ENCODE data around the gene TMEM239.

Gene TMEM239

GRCh38 chr20:2795451-2795850, 20.7 kb upstream of the TMEM239 start:
- intact Hi-C loops (cut with micrococcal nuclease): no loop called here
- Mint-ChIP-seq H3K4me1 (ENCODE audit: low read depth) (peaks cover 16% of the 10 kb centered on the region), H3K4me3 (no peak overlapping the region), H3K36me3 (ENCODE audit: low read depth) (no peaks in the 10 kb centered on the region), H3K27me3 (peaks cover 35% of the 10 kb centered on the region), H3K27ac (no peak overlapping the region), H3K9me3 (no peaks in the 10 kb centered on the region)

DNA sequence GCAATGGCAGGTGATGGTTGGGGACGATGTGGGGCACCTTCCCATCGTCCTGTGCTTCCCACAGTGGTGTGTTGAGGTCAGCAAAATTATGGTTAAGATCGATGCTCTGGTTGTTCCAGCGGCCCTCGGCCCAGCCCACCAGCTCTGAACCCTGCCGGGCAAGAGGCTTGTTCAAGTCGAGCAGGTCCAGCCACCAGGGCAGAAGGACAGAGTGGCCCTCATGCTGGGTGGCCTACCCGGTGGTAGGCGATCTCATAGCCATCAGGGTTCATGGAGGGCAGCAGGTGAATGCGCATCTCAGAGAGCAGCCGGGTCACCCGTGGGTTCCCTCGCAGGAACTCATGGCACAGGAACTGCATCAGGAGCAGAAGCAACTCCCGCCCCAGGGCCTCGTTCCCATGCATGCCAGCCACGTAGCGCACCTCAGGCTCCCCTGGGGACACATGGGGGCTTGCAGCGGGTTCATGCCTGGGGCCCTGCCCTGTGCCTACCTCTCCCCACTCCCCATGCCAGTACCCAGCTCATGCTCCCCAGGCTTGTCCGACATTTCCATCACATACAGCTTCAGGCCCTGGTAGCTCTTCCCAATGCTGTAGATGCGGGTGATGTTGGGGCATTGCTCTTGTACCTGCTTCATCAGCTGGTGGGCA, 20.0 kb upstream of the TMEM239 start:
- H3K4me3 Mint-ChIP-seq: no peak overlapping the region
- no peak overlapping the region for H3K27ac Mint-ChIP-seq
- intact Hi-C loops (cut with micrococcal nuclease): no loop called here
- H3K27me3 Mint-ChIP-seq: peaks cover 42% of the 10 kb centered on the region
- peaks cover 23% of the 10 kb centered on the region for H3K4me1 Mint-ChIP-seq (ENCODE audit: low read depth)
- no peaks in the 10 kb centered on the region for H3K36me3 Mint-ChIP-seq (ENCODE audit: low read depth)
- H3K9me3 Mint-ChIP-seq: no peaks in the 10 kb centered on the region

DNA sequence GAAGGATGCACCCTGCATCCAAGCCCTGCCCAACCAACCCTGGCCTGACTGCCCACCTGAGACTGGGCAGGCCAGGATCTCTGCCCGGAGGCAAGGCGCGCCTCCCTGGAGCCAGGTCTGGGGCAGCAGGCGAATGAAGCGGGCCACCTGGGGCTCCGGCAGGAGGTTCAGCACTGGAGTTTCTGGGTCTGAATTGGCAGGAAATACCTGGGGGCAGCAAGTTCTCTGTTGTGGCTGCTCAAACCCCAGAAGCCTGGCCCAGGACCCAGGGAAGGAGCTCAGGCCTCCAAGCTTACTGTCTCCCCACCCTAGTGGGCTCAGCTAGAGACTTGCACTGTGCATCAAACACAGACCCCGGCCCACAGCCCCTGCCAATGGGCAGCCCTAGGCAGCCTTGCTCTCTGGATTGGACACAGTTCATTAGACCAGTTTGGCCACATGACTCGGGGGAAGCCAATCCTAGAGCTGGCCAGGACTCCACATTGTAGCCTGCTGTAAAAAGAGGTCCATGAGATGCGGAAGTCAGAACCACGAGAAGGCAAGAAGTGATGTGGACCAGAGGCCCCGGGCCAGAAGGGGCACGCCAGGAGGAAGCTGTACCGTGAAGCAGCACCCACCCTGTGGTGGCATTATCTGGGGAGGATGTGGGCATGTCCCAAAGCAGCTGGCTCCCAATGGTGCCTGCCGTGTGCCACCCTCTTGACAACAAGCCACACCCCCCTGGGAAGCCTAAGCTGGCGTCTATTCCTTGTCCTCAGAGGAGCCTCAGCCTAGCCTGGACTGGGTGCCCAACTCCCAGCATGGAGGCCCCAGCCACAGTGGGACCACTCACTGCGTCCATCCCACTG, 18.8 kb upstream of the TMEM239 start:
- Mint-ChIP-seq H3K27me3 (peaks cover 52% of the 10 kb centered on the region), H3K4me3 (no peak overlapping the region), H3K4me1 (ENCODE audit: low read depth) (peaks cover 27% of the 10 kb centered on the region), H3K36me3 (ENCODE audit: low read depth) (no peaks in the 10 kb centered on the region), H3K27ac (no peak overlapping the region), H3K9me3 (no peaks in the 10 kb centered on the region)
- intact Hi-C loops (cut with micrococcal nuclease): no loop called here

DNA sequence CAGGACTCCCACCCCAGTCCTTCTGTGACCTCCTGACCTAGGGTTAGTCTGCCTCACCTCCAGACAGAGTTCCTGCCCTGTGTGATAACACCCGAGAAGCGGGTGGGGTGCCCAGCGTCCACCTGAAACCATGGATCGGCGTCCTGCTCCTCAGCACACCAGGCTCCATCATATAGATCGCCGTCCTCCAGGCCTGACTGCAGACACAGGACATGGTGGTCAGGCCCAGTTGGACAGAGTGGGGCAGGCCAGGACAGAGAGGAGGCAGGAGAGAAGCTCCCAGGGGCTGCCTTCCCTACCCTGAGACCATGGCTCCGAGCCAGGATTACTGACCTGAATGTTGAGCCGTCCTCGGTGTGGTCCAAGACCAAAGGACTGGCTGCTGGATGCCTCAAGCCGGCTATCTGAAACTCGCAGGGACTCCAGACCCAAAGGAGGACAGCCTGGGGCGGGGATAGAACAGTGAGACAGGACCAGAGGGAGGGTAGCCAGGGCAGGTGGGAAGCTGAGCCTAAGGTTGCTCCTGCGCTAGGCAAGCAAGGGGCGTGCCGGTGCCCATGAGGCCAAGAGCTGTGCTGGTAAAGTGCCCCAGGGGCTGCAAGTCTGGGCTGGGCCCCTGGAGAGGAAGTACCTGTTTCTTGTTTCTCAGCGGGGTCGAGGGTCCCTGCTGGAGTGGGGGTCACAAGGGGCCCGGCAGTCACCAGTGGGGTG, 17.9 kb upstream of the TMEM239 start:
- Mint-ChIP-seq H3K36me3 (ENCODE audit: low read depth) (no peaks in the 10 kb centered on the region), H3K4me3 (no peak overlapping the region), H3K4me1 (ENCODE audit: low read depth) (peaks cover 30% of the 10 kb centered on the region)

GRCh38 chr20:2798814-2799213, 17.4 kb upstream of the TMEM239 start:
- intact Hi-C loops (cut with micrococcal nuclease): no loop called here
- H3K27me3 Mint-ChIP-seq: peaks cover 51% of the 10 kb centered on the region
- H3K27ac Mint-ChIP-seq: peak overlapping the region; percentile 50
- peaks cover 30% of the 10 kb centered on the region for H3K4me1 Mint-ChIP-seq (ENCODE audit: low read depth)
- H3K4me3 Mint-ChIP-seq: no peak overlapping the region
- H3K36me3 Mint-ChIP-seq (ENCODE audit: low read depth): no peaks in the 10 kb centered on the region
- no peaks in the 10 kb centered on the region for H3K9me3 Mint-ChIP-seq

More for the DNA sequence above, 17.9 kb upstream of the TMEM239 start:
- no peak overlapping the region for H3K27ac Mint-ChIP-seq
- H3K9me3 Mint-ChIP-seq: no peaks in the 10 kb centered on the region
- intact Hi-C loops (cut with micrococcal nuclease): no loop called here
- peaks cover 51% of the 10 kb centered on the region for H3K27me3 Mint-ChIP-seq

GRCh38 chr20:2799271-2799670, 16.9 kb upstream of the TMEM239 start:
- Mint-ChIP-seq H3K4me3 (peak overlapping the region; percentile 73), H3K9me3 (no peaks in the 10 kb centered on the region), H3K27ac (peak overlapping the region; percentile 50), H3K27me3 (peaks cover 56% of the 10 kb centered on the region), H3K36me3 (ENCODE audit: low read depth) (no peaks in the 10 kb centered on the region), H3K4me1 (ENCODE audit: low read depth) (peaks cover 30% of the 10 kb centered on the region)
- intact Hi-C loops (cut with micrococcal nuclease): no loop called here

DNA sequence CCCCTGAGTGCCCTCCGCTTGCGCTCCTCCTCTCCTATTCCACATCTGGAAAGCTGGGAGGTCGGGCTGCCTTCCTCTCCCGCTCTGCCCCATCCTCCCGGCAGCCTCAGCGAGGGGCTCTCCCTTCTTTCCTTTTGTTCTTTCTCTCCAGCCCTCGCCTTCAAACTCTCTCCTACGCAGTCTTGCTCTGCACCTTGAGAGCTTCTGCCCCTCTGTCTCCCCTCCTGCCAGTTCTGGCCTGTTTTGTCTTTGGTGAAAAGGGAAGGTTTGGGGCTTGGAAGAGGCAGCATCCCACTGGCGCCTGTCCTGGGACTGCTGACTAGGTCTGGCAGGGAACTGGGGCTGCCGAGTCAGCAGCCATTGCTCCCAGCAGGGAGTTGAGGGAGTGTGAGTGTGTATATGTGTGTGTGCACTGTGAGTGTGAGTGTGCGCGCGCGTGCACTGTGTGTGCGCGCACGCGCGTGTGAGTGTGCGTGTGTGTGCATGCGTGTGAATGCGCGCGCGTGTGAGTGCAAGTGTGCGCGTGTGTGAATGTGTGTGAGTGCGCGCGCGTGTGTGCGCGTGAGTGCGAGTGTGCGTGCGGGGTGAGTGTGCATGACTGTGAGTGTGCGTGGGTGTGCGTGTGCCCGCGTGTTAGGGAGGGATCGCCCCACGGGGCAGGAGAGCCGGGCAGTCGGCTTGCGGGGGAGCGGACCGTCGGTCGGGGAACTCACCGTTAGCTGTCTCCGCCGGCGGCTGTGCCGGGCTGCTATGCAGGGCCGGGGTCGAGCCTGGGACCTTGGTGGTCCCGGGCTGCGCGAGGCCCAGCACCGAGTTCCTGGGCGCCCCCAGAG, 16.3 kb upstream of the TMEM239 start:
- intact Hi-C loops (cut with micrococcal nuclease): no loop called here
- no peaks in the 10 kb centered on the region for H3K36me3 Mint-ChIP-seq (ENCODE audit: low read depth)
- peaks cover 30% of the 10 kb centered on the region for H3K4me1 Mint-ChIP-seq (ENCODE audit: low read depth)
- peaks cover 62% of the 10 kb centered on the region for H3K27me3 Mint-ChIP-seq
- no peaks in the 10 kb centered on the region for H3K9me3 Mint-ChIP-seq
- H3K27ac Mint-ChIP-seq: peak overlapping the region; percentile 50
- peak overlapping the region; percentile 73 for H3K4me3 Mint-ChIP-seq

- peaks cover 30% of the 10 kb centered on the region for H3K4me1 Mint-ChIP-seq (ENCODE audit: low read depth)
- no peaks in the 10 kb centered on the region for H3K9me3 Mint-ChIP-seq
- H3K27me3 Mint-ChIP-seq: peaks cover 70% of the 10 kb centered on the region
- intact Hi-C loops (cut with micrococcal nuclease): no loop called here
- H3K27ac Mint-ChIP-seq: peak within 1 kb of the TSS; percentile 50
- no peaks in the 10 kb centered on the region for H3K36me3 Mint-ChIP-seq (ENCODE audit: low read depth)
- peak within 1 kb of the TSS; percentile 73 for H3K4me3 Mint-ChIP-seq
These were observed 15.5 kb upstream of the TMEM239 start, which contains the start of gene CPXM1 for GRCh38 chr20:2800521-2801285. Gene CPXM1, minus strand, starts transcription at chr20:2800627. Its CDS starts 55 bp downstream, at chr20:2800572.

GRCh38 chr20:2801286-2801728, 14.9 kb upstream of the TMEM239 start:
- Mint-ChIP-seq H3K9me3 (no peaks in the 10 kb centered on the region), H3K27me3 (peaks cover 76% of the 10 kb centered on the region), H3K4me1 (ENCODE audit: low read depth) (peaks cover 30% of the 10 kb centered on the region), H3K4me3 (peak overlapping the region; percentile 71), H3K27ac (peak overlapping the region; percentile 12), H3K36me3 (ENCODE audit: low read depth) (no peaks in the 10 kb centered on the region)
- intact Hi-C loops (cut with micrococcal nuclease): no loop called here

GRCh38 chr20:2804041-2804828, 11.9 kb upstream of the TMEM239 start:
- H3K27me3 Mint-ChIP-seq: peaks cover 79% of the 10 kb centered on the region
- intact Hi-C loops (cut with micrococcal nuclease): no loop called here
- H3K27ac Mint-ChIP-seq: no peak overlapping the region

DNA sequence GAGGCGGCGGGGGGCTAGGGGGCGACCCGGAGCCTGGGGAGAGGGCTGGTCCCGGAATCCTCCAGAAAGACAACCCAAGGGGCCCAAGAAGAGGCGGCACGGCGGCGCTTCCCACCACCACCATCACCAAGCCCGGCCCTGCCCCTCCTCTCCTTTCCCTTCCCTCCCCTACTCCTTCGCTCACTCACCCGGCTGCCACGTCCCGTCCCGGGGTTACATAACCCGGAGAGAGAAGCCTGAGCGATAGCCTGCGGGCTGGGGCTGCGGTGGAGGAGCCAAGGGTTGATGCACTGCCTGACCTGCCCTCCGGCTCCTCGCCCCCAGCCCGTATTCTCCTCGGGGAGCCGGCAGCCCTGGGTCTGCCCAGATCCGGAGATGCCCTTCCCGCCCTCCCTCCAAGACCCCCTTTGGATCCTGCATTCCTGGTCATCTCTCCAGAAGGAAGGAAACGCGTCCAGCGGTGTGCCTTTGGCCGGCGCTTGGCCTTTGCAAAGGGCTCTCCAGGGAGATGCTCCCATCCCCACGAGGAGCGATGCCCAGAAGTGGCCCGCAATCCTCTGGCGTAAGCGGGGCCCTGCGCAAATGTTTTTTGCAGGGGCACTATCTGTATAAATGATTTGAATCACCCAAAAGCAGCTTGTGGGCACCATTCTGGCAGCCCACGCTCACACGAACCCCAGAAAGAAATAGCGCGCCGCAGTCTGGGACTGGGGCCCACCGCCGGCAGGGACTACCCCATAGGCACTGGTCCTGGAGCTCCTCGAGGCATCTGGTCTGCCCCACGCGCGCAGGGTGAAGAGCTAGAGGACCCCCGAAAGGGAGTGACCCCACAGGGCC, 11.1 kb upstream of the TMEM239 start:
- no peak overlapping the region for H3K27ac Mint-ChIP-seq
- H3K9me3 Mint-ChIP-seq: no peaks in the 10 kb centered on the region
- H3K4me1 Mint-ChIP-seq (ENCODE audit: low read depth): peaks cover 16% of the 10 kb centered on the region
- H3K36me3 Mint-ChIP-seq (ENCODE audit: low read depth): no peaks in the 10 kb centered on the region
- no peak overlapping the region for H3K4me3 Mint-ChIP-seq
- intact Hi-C loops (cut with micrococcal nuclease): no loop called here
- H3K27me3 Mint-ChIP-seq: peaks cover 76% of the 10 kb centered on the region

More at GRCh38 chr20:2804041-2804828, 11.9 kb upstream of the TMEM239 start:
- no peak overlapping the region for H3K4me3 Mint-ChIP-seq
- no peaks in the 10 kb centered on the region for H3K9me3 Mint-ChIP-seq
- no peaks in the 10 kb centered on the region for H3K36me3 Mint-ChIP-seq (ENCODE audit: low read depth)
- H3K4me1 Mint-ChIP-seq (ENCODE audit: low read depth): peaks cover 25% of the 10 kb centered on the region
